Ishikawa (cell line): ENCODE data around the gene TPK1.

ENCODE experiments used
- EP300 ChIP-seq: IDR thresholded peaks from 2 replicates; pipeline ENCODE4 v1.6.1; 2012; ENCODE audit warnings: borderline replicate concordance
- NFIC ChIP-seq: IDR thresholded peaks from 2 replicates; pipeline ENCODE4 v1.6.1; 2012
- RAD21 ChIP-seq: IDR thresholded peaks from 2 replicates; pipeline ENCODE4 v1.6.1; 2012; ENCODE audit warnings: low read depth
- TAF1 ChIP-seq: IDR thresholded peaks from 2 replicates; pipeline ENCODE4 v1.6.1; 2012; ENCODE audit warnings: low read depth, mild to moderate bottlenecking
- YY1 ChIP-seq: IDR thresholded peaks from 2 replicates; pipeline ENCODE4 v1.6.1; 2012; ENCODE audit warnings: low read depth

DNA sequence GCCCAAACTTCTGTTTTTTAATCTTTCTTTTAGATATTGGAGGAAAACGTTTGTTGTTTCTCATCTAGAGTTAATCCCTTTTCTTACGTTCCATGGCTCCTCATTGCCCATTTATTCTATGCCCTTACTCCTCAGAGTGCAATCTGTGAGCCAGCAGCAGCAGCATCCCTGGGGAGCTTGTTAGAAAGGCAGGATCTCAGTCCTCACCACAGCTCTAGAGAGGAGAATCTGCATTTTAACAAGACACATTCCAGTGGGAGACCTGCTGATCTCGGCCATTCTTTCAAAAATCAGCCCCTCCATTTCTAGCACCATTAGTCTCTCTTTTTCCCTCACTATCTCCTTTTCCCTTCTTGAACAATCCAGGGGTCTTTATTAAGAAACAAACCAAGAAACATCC, 348.0 kb downstream of the TPK1 start:
- TF ChIP-seq NFIC (no peak), YY1 (no peak), EP300 (no peak), TAF1 (no peak), RAD21 (no peak)
